Measurements from ENCODE around the gene CCDC120. TPM values are rescaled to one million over a fixed set of nuclear protein-coding genes. Genes with fewer than 3 reads are reported as not detected.

CCDC120 gene, protein sequence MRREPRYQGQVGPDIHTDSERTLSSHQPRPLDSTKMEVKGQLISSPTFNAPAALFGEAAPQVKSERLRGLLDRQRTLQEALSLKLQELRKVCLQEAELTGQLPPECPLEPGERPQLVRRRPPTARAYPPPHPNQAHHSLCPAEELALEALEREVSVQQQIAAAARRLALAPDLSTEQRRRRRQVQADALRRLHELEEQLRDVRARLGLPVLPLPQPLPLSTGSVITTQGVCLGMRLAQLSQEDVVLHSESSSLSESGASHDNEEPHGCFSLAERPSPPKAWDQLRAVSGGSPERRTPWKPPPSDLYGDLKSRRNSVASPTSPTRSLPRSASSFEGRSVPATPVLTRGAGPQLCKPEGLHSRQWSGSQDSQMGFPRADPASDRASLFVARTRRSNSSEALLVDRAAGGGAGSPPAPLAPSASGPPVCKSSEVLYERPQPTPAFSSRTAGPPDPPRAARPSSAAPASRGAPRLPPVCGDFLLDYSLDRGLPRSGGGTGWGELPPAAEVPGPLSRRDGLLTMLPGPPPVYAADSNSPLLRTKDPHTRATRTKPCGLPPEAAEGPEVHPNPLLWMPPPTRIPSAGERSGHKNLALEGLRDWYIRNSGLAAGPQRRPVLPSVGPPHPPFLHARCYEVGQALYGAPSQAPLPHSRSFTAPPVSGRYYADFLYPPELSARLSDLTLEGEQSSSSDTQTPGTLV
- total RNA-seq (2012; rRNA removed): 0.25 and 0.44 TPM in 2 replicates

DNA sequence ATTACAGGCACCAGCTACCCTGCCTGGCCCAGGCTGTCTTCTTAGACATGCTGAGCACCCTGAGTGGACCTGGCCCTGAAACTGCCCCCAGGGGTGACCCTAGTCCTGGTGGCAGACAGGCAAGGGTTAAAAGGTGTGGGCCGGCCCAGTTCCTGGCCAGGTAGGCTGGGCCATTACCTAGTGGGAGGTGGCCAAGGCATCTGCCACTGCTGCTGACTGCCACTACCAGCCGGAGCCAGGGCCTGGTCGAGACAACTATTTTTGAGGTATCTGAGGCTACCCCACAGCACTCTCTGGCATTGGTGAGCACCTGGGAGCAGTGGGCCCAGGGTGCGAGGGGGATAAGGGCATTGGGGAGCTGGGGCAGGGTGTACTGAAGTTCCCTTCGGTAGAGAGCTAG, at the start of gene CCDC120:
Gene CCDC120 (plus strand): TSS at position 206 of the 400 bp plus-strand sequence. CDS start 3,043 bp downstream, outside the sequence.
- no peak within 1 kb of the TSS for H3K4me3 ChIP-seq (ENCODE audit: low read length)

DNA sequence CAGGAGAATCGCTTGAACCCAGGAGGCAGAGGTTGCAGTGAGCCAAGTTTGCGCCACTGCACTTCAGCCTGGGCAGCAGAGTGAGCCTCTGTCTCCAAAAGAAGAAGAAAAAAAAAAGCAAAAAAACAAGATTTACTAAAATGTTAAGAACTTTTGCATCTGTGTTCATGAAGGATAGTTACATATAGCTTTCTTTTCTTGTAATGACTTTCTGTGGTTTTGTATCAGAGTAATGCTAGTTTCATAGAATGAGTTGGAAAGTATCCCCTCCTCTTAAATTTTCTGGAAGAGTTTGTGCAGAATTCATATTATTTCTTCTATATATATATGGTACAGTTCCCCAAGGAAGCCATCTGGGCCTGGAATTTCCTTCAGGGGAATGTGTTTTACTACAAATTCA, 39.7 kb upstream of the CCDC120 start:
- Histone ChIP-seq H3K36me3 (ENCODE audit: insufficient read depth, low read length) (no peaks in the 10 kb centered on the region), H3K9ac (ENCODE audit: low read depth, low read length) (no peak overlapping the region), H3K4me2 (ENCODE audit: low read length) (no peak overlapping the region), H3K4me1 (ENCODE audit: control insufficient read depth, insufficient read depth, low read length) (no peaks in the 10 kb centered on the region), H3K4me3 (ENCODE audit: low read length) (no peak overlapping the region), H3K9me3 (replicated peaks; ENCODE audit: low read length) (no peaks in the 10 kb centered on the region), H3K27me3 (ENCODE audit: control insufficient read depth, insufficient read depth, low read length) (no peaks in the 10 kb centered on the region)

More for the DNA sequence above, at the start of gene CCDC120:
- Histone ChIP-seq H3K4me1 (ENCODE audit: control insufficient read depth, insufficient read depth, low read length) (no peaks in the 10 kb centered on the region), H3K9ac (ENCODE audit: low read depth, low read length) (no peak within 1 kb of the TSS), H3K36me3 (ENCODE audit: insufficient read depth, low read length) (no peaks in the 10 kb centered on the region), H3K27me3 (ENCODE audit: control insufficient read depth, insufficient read depth, low read length) (no peaks in the 10 kb centered on the region), H3K9me3 (replicated peaks; ENCODE audit: low read length) (no peaks in the 10 kb centered on the region), H3K4me2 (ENCODE audit: low read length) (no peak within 1 kb of the TSS)

DNA sequence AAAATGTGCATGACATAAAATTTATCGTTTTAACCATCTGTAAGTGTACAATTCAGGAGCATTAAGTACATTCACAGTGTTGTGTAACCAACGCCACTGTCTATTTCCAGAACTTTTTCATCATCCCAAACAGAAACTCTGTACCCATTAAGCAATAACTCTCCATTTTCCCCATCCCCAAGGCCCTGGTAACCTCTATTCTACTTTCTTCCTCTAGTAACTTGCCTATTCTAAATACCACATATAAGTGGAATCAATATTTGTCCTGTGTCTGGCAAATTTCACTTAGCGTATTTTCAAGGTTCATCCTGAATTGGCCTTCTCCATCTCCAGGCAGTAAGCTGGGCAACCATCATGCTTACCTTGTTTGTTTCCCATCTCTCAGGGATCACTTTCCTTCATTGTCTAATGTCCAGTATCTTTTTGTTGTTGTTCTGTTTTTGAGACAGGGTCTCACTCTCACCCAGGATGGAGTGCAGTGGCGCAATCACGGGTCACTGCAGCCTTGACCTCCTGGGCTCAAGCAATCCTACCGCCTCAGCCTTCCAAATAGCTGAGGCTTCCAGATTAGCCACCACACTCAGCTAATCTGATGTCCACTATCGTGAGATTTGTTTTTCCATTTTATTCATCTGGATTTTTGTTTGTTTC, 39.1 kb upstream of the CCDC120 start:
- no peaks in the 10 kb centered on the region for H3K27me3 ChIP-seq (ENCODE audit: control insufficient read depth, insufficient read depth, low read length)
- no peaks in the 10 kb centered on the region for H3K9me3 ChIP-seq (replicated peaks; ENCODE audit: low read length)
- no peaks in the 10 kb centered on the region for H3K4me1 ChIP-seq (ENCODE audit: control insufficient read depth, insufficient read depth, low read length)
- no peaks in the 10 kb centered on the region for H3K36me3 ChIP-seq (ENCODE audit: insufficient read depth, low read length)
- H3K4me2 ChIP-seq (ENCODE audit: low read length): no peak overlapping the region
- H3K9ac ChIP-seq (ENCODE audit: low read depth, low read length): no peak overlapping the region
- no peak overlapping the region for H3K4me3 ChIP-seq (ENCODE audit: low read length)

DNA sequence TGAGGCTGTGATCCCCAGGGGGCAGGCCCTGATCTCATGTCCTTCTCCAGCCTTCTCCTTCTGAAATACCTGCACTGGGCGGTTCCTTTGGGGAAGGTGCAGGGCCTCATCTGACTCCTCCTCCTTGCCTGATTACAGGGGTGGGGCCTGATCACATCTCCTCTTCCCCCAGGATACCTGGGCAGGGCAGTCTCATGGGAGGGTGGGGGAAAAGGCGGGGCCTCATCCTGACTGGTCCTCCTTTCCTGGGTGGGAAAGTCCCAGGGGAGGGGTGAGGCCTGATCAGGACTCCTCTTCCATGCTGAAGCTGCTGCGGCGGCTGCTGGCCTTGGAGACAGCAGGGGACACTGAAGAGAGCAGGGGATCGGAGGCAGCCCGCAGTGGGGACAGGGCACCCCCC, 28.9 kb upstream of the CCDC120 start:
- Histone ChIP-seq H3K4me1 (ENCODE audit: control insufficient read depth, insufficient read depth, low read length) (no peaks in the 10 kb centered on the region), H3K4me2 (ENCODE audit: low read length) (no peak overlapping the region), H3K9ac (ENCODE audit: low read depth, low read length) (no peak overlapping the region), H3K36me3 (ENCODE audit: insufficient read depth, low read length) (peaks cover 41% of the 10 kb centered on the region), H3K4me3 (ENCODE audit: low read length) (no peak overlapping the region), H3K9me3 (replicated peaks; ENCODE audit: low read length) (no peaks in the 10 kb centered on the region), H3K27me3 (ENCODE audit: control insufficient read depth, insufficient read depth, low read length) (no peaks in the 10 kb centered on the region)

DNA sequence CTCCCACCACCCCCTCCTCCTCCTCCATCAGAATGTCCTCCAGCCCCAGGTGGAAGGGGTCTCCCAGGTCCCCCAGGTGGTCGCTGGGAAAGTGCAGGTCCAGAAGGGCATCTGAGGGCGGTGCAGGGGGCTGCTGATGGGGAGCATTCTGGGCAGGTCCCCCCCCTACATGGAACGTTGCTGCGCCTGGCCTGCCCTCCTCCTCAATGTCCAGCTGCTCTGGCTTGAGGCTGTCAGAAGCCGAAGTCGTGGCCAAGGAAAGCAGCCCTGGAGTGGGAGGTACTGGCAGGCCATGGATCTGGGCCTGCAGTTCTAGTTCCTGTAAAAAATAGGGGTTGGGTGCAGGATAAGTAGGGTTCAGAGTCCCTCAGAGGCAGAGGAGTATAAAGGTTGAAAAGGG, 28.5 kb upstream of the CCDC120 start:
- no peaks in the 10 kb centered on the region for H3K4me1 ChIP-seq (ENCODE audit: control insufficient read depth, insufficient read depth, low read length)
- H3K9me3 ChIP-seq (replicated peaks; ENCODE audit: low read length): no peaks in the 10 kb centered on the region
- H3K4me3 ChIP-seq (ENCODE audit: low read length): no peak overlapping the region
- no peak overlapping the region for H3K4me2 ChIP-seq (ENCODE audit: low read length)
- H3K9ac ChIP-seq (ENCODE audit: low read depth, low read length): no peak overlapping the region
- H3K27me3 ChIP-seq (ENCODE audit: control insufficient read depth, insufficient read depth, low read length): no peaks in the 10 kb centered on the region
- H3K36me3 ChIP-seq (ENCODE audit: insufficient read depth, low read length): peaks cover 41% of the 10 kb centered on the region

DNA sequence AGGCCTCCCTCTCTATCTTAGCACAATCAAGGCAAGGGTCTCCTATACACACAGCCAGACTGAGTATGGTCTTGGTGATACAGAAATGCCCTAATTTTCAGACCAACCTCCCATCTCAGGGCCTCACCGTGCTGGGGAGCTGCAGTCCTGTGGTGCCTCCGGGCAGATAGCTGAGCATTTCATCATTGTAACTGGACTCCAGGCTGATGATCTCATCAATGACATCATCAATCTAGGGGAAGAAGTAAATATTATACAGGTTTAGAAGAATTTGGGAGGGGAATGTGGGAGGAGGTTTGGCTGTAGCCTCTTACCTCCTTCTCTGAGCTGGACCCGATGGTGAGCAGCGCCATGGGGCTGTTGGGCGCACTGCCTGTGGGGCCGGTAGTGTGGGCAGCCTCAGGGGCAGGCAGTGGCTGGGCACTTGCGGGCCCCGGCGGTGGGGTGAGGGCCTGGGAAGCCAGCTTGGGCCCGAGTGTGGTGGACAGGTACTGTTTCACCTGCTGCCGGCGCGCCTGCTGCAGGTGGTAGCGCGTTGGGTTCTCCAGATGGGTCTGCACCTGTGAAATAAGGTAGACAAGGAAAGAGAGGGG, 20.8 kb upstream of the CCDC120 start:
- no peak overlapping the region for H3K9ac ChIP-seq (ENCODE audit: low read depth, low read length)
- peaks cover 24% of the 10 kb centered on the region for H3K4me1 ChIP-seq (ENCODE audit: control insufficient read depth, insufficient read depth, low read length)
- H3K9me3 ChIP-seq (replicated peaks; ENCODE audit: low read length): no peaks in the 10 kb centered on the region
- no peak overlapping the region for H3K4me2 ChIP-seq (ENCODE audit: low read length)
- H3K36me3 ChIP-seq (ENCODE audit: insufficient read depth, low read length): peaks cover 49% of the 10 kb centered on the region
- H3K4me3 ChIP-seq (ENCODE audit: low read length): no peak overlapping the region
- H3K27me3 ChIP-seq (ENCODE audit: control insufficient read depth, insufficient read depth, low read length): no peaks in the 10 kb centered on the region

DNA sequence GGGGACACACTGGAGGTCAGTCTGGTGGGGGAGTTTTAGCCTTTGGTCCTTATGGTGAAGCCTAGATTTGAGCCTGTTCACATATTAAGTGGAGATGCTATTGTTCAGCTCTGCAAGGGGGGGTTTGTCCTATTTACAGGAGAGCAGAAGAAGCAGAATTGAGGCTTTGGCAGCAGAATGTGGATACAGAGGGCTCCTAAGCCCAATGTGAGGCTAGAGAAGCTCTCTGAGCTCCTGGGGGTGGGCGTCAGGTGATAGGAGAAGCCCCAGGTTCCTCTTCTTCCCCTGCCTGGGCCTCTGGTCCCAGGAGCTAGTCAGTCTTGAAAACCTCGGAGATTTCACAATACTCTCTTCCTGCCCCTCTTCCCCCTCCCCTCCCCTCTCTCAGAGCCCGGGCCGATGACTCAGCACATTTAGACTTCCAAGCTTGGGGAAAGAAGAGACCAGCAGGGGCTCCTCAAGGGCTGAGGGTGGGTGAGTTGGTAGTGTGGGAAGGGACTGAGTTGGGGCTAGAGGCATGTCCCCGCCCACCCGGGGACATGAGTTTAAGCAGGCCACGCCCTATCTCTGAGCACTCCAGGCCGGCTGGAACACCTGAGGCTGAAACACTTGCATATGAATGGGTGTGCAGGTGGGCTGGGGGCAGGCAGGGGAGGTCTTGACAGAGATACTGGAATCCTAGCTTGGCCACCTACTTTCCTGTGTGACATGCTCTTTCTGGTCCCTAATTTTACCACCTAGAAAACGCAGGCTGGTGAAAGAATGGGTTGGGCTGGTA, 19.0 kb upstream of the CCDC120 start:
- Histone ChIP-seq H3K4me2 (ENCODE audit: low read length) (peak overlapping the region; percentile 83), H3K4me3 (ENCODE audit: low read length) (peak overlapping the region; percentile 72), H3K36me3 (ENCODE audit: insufficient read depth, low read length) (peaks cover 31% of the 10 kb centered on the region), H3K9ac (ENCODE audit: low read depth, low read length) (peak overlapping the region; percentile 73), H3K9me3 (replicated peaks; ENCODE audit: low read length) (no peaks in the 10 kb centered on the region), H3K27me3 (ENCODE audit: control insufficient read depth, insufficient read depth, low read length) (no peaks in the 10 kb centered on the region), H3K4me1 (ENCODE audit: control insufficient read depth, insufficient read depth, low read length) (peaks cover 24% of the 10 kb centered on the region)

DNA sequence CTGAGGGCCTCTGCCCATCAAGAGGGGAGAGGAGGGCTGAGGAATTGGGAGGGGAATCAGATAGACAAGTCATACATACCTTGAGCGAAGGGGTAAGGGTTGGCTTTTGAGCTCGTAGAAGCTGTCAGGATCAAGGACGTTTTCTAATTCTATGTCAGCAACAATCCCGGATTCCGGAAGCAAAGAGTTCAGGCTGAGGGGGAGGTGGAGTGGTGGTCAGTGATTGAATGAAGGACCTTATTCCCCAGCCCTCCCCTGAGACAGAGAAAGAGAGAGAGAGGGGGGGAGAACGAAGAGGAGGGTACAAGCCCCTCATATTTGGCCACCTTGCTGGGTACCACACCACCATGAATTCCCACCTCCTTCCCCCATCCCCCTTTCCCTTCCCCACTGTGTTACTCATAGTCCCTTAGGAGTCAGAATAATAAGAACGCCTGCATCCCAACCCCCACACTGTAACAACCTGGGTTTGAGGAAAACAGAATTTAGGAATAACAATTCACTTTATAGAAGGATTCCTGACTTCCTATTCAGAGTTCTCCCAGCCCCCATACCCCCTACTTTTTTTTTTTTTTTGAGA, 18.3 kb upstream of the CCDC120 start:
- peak overlapping the region; percentile 72 for H3K4me3 ChIP-seq (ENCODE audit: low read length)
- H3K9me3 ChIP-seq (replicated peaks; ENCODE audit: low read length): no peaks in the 10 kb centered on the region
- H3K4me1 ChIP-seq (ENCODE audit: control insufficient read depth, insufficient read depth, low read length): peaks cover 24% of the 10 kb centered on the region
- H3K36me3 ChIP-seq (ENCODE audit: insufficient read depth, low read length): peaks cover 31% of the 10 kb centered on the region
- peak overlapping the region; percentile 83 for H3K4me2 ChIP-seq (ENCODE audit: low read length)
- no peaks in the 10 kb centered on the region for H3K27me3 ChIP-seq (ENCODE audit: control insufficient read depth, insufficient read depth, low read length)
- peak overlapping the region; percentile 59 for H3K9ac ChIP-seq (ENCODE audit: low read depth, low read length)

DNA sequence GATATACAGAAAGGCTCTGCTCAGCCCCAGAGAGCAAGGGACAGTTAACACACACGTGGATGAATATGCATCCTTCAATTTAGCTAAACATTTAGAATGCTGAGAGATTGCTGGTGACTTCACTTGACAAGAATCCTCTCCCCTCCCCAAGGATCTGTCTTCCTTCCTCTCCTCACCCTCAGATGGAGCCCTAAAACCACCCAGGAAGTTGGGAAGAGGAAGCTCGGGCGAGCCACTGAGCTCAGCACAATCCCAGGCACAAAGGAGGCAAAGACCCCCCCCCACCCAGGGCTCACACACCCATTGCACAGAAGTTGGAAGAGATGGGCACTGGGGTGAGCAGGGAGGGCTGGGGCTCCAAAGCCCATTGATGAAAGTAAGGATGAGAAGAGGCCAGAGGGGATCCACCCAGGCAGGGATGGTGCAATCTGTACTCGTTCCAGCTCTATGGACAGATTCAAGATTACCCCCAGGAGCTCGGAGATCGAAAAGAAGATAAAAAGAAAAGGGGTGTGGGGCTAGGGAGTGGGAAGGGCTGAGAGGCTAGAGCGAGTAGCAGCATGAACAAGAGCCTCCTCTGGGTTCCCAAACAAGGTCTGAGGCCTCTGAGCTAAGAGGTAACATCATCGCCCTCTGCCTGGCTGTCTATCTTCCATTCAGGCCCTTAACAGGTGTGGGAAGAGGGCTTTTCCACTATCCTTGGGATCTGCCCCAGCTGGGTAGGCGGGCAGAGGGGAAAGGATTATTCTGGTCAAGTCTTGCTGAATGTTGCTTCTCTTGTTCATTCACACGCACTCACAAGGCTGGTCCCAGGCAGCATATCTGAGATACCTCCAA, 16.8 kb upstream of the CCDC120 start:
- Histone ChIP-seq H3K9ac (ENCODE audit: low read depth, low read length) (peak overlapping the region; percentile 97), H3K4me2 (ENCODE audit: low read length) (peak overlapping the region; percentile 83), H3K4me3 (ENCODE audit: low read length) (peak overlapping the region; percentile 72), H3K9me3 (replicated peaks; ENCODE audit: low read length) (no peaks in the 10 kb centered on the region), H3K27me3 (ENCODE audit: control insufficient read depth, insufficient read depth, low read length) (no peaks in the 10 kb centered on the region), H3K4me1 (ENCODE audit: control insufficient read depth, insufficient read depth, low read length) (peaks cover 24% of the 10 kb centered on the region), H3K36me3 (ENCODE audit: insufficient read depth, low read length) (peaks cover 25% of the 10 kb centered on the region)
